ENCODE data around the gene ANXA8.
"Not testable (repeated sequence)": the region's sequence is repeated elsewhere in the genome, so short reads cannot be mapped to it uniquely, and the experiment has no call there.

ANXA8 gene

GRCh38 chr10:47462577-47463358, 21.1 kb downstream of the ANXA8 start:
- DNase-seq, result not testable (repeated sequence)

DNA sequence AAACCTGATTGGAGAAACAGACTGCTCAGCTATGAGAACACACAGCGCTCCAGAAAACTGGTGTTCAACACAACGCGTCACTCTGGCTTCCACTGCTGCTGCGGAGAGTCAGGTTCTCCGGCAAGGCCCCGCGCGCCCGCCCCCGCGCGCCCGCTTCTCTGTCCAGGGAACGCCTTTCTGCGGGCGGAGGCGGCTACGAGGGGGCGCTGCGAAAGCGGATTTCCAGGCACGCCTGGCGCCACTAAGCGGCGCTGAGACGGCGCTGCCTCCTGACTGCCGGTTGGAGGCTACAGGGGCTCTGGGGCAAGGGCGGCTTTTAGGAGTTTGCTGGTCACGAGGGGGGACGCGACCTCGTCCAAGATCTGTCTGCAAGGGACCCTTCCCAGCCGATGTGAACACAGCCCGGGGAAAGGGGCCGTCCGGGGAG, 22.6 kb downstream of the ANXA8 start:
- peak; percentile 65 for DNase-seq

DNA sequence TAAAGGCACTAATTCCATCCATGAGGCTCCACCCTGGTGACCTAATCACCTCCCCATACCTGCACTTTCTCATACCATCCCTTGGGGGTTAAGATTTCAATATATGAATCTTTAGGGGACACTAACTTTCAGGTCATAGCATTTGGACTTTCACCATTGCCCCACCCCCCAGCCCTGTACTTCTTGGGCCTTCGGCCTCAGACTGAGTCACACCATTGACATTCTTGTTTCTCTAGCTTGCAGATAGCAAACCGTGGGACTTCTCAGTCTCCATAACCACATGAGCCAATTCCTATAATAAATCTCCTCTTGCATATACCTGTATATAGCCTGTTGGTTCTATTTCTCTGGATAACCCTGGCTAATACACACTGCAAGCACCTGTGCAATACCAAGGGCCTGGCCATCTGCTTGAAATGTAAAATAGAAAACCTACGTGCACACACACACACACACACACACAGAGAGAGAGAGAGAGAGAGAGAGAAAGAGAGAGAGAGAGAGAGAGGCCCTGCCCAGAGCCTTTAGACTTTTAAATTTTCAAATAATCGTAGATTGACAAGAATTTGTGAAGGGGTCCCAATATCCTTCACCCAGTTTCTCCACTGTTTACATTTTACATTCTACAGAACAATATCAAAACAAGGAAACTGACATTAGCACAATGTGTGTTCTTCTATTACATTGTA, 25.3 kb downstream of the ANXA8 start:
- peak; percentile 72 for DNase-seq

DNA sequence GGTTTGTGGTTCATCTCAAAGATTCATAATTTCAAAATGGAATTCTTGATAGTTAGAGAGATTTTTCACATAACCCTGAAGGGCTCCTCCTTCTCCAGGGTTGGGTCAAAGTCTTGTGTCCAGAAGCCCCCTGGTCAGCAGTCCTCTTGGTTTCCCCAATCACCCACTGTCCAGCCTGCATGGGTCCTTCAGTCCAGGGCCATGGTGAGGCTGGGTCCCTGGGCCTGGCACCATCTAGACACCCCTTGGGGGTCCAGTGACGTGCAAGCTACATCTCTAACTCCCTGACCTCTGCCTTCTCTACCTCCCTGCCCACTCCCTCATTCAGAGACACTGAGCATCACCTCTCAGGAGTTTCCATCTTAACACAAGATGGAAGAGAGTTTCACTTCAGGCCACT, 26.1 kb downstream of the ANXA8 start:
- no peak for DNase-seq

DNA sequence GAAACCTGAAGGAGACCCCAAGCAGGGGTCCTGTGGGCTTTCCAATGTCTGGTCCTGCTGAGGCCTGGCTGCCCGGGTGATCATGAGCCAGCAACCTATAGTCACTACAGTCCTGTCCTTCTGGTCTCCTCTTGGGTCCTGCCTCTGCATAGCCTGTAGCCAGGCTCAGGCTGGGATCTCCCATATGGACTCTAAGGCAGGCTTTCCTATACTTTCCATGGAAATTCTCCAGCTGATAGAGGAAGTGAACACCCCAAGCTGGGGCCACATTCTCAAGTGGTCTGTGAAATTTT, 26.4 kb downstream of the ANXA8 start:
- peak; percentile 29 for DNase-seq

DNA sequence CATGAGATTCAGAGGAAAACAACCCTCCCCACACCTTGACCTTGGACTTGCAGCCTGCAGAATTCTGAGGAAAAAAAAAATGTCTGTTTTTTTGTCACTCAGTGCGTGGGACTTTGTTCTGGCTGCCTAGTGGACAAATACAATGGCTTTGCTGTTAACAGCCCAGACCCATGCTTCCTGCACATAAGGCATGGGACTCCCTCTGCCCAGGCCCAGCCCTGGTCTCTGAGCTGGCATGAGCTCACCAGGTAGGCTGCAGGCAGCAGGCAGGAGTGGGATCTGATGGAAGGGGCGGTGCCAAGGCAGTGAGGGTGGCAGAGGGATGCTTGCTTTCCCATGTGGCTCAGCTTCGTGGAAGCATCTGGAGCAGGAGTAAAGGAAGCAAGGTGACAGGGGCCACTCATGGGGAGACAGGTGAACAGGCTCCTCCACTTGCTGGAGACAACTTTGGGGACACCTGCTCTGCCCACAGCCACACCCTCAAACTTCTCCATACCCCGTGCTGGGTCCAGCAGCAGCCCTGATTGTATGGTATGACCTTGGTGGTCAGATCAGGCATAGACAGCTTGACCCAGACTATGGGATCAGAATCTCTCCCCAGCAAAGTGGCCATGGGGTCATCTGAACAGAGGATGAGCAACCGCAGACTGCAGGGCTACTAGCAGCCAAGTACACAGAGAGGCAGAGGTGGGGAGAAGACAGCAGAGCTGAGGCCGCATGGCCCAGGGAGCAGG, 27.0 kb downstream of the ANXA8 start:
- no peak for DNase-seq

DNA sequence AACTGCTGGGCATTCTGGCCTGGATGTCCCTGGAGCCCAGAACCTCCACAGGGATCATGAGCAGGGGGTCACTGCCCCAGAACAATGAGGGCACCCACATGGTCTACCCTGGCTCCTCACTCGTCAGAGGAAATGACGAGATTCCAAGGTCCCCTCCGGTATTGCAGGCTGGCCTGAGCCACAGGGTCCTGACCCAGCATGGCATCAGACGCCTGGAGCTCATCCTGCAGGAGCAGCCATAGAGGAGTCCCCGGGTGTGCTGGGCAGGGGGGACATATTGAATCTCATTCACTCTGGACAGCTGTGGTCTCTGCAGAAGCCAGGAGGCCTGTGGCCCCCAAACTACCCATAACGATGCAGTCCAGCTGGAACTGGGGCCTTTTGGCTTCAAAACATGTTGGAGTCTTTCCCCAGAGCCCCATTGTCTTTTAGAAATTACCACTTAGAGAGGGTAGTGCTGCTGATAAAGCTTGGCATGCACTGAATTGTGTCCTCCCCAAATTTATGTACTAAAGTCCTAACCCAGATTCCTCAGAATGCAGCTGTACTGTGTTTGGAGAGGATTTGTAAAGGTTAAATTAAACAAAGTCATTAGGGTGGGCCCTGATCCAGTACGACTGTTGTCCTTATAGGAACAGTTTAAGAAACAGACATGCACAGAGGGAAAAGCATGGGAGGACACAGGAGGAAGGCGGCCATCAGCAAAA, 27.7 kb downstream of the ANXA8 start:
- no peak for DNase-seq

DNA sequence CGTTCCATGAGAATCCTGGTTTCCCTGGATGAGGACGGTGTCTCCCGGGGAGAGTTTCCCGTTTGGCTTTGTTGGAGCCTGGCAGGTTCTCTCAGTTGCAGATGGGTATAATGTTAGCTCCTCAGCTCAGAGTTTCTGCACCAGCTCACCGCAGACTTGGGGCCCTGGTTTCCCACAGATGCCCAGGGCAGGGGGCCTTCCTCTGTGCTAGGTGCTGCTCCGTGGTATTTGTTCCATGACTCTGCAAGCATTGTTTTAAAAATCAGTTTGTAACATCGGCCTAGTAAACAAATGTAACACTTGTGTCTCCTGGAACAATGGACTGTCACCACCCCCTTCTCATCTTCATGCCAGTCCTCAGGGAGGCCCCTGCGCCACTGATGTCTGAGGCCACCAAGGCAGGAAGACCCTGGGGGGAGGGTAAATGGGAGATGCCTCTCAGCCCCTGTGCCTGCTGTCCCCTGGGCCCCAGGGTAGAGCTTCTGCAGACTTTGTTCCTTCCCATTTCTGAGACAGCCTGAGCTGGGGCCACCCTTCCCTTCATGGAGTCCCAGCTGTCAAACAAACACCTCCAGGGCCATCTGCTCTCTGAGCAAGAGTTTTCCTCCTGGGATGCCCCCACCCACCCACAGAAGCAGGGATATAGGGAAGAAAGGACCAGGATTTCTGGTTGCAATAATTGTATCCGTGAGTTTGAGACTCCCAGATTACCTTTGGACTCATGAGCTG, 28.4 kb downstream of the ANXA8 start:
- DNase-seq, result not testable (repeated sequence)

DNA sequence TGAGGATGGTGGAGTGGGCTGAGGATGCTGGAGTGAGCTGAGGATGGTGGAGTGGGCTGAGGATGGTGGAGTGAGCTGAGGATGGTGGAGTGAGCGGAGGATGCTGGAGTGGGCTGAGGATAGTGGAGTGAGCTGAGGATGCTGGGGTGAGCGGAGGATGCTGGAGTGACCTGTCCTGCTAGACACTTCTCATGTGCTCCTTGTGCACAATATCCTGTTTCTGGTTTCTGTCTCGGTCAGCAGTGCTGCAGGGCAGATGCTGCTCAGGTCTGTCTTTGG, 29.2 kb downstream of the ANXA8 start:
- DNase-seq, result no peak

DNA sequence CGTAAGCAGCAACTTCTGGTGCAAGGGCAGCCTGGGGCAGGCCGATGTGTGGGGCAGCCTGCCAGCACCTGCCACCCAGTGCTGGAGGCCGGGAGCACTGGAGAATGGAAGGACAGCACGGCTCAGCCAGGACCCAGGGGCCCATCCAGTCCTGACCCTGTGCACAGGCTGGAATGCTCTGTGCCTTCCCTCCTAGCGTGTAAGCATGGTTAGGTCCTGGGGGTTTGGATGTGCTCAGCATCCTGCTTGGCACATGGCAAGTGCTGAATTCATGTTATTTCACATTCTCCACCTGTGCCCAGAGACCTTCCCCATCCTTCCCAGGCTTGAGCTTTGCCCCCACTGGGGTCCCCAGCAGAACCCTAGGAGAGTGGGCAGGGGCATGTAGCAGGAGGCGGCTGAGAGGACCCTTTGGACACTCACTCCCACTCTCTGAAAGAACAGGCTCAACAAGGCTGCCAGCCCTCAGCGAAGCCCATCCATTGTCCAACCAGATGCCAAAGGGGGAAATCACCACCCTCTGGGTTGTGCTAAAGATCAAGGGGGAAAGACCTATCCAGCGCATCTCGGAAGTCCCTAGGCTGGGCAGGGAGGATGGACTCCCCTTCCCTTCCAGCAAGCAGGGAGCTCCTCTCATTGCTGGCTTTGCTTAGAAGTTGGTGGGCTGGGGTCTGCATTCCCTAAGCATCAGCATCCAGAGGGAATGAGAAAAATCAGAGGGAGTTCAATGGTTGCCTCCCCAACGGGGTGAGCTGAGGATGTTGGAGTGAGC, 29.7 kb downstream of the ANXA8 start:
- DNase-seq, result no peak

- DNase-seq, result no peak
Measured at GRCh38 chr10:47453141-47454007, 30.5 kb downstream of the ANXA8 start.

DNA sequence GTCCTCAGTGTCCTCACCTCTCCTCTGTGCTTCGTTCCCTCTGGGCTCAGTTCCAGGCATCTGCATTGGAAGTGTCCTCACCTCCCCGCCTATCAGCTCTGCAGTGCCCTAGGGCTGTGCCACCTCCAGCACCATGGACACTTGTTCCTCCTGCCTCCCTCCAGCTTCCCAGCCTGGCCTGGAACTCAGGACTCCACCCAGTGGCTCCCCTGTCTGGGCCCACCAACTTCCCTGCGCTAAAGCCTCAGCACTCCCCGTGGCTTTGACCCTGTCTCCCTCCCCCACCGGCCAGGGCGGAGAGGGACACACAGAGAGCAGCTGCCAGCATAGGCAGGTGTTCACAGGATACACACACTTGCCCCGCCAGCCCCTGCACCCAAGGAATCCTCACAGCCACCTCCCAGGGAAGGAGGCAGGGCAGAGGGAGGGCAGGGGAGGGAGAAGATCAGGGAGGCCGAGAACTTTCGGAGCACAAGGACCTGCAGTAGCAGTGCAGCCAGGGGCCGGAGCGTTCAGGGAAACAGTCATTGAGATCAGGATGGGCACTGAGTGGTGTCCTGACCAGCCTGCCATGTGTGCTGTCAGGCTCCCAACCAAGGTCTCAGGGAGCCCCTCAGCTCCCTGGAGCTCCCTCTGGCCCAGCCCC, 31.3 kb downstream of the ANXA8 start:
- DNase-seq, result no peak

DNA sequence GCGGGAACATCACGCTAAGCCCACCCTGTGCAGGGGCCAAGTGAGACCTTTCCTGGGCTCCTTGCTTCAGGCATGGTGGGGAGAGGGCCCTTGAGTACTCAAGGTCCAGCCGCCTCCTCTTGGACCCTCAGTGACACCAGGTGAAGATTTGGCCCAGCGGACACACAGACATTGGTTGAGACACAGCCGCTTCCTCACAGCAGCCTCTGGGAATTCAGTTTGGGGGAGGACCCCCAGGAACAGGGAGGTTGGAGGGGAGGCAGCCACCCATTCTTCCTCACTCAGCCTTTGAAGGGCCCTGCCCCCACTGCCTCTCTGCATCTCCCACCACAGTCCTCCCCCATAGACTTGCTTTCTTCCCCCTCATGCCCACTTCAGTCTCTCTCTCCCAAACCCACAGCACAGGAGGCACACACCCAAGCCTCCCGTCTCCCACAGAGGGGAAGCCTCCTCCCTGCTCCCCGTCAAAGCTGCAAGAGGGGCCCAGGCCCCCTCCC, 31.9 kb downstream of the ANXA8 start:
- DNase-seq, result no peak

GRCh38 chr10:47451273-47451997, 32.5 kb downstream of the ANXA8 start:
- DNase-seq, result no peak

DNA sequence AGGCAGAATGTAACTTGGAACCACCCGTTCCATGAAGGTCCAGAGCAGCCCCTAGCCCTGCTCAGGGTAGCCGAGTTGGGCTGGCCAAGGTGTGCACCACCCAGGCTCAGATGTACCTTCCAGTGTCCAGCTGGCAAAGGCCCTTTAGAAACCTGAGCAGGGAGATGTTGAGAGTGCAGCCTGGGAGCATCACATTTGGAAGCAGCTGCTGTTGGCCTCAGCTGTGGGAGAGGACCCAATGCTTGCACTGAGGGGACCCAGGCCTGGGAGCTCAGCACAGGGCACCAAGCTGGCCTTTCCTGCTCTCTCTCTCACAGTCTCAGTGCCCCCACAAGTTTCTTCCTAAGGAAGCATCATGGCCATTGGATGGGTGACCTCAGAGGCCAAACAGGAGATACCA, 33.5 kb downstream of the ANXA8 start:
- no peak for DNase-seq

DNA sequence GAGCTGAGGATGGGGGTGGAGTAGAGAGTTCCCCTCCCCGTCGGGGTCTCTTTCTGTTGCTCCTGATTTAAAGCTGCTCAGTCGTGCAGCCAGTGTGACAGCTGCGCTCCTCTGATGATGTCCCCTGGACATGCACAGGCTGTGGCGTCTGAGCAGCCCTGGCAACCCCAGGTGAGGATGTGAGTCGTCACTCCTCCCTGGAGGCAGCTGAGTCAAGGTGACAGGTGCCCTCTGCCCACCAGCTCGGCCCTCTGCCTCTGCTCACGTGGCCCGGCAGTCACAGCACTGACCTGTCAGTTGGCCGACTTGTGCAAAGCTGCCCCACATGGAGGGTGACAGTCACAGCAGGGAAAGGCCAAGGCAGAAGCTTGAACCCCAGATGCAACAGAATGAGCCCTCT, 33.9 kb downstream of the ANXA8 start:
- DNase-seq, result no peak

- DNase-seq, result no peak
Measured at GRCh38 chr10:47449102-47449978, 34.6 kb downstream of the ANXA8 start.

GRCh38 chr10:47447705-47448104, 36.2 kb downstream of the ANXA8 start:
- DNase-seq, result no peak

DNA sequence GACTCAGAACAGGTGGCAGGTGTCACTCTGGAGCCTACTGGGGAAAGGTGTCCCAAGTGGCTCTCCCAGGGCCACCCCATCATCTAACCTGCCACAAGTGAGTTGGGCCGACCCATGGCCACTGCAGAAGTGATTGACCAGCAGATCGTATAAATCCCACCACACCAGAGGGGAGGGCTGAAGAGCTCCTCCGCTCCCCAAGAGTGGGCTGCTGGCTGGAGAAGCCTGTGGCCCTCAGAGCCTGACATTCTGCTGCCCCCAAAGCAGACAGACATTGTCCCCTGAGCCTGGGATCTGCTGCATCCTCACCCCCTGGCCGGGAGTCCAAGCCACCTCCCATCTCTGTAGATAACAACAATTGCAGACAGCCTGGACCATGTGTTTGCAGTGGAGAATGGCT, 36.7 kb downstream of the ANXA8 start:
- DNase-seq, result no peak
